Stimulated activated CD8-positive, alpha-beta memory T cell treated with anti-CD3 and anti-CD28 coated beads, Interleukin-7, amount 100 ng/mL, for 24 hours (primary cell): Measurements from ENCODE around the gene B4GALT5.
"Not testable (repeated sequence)": the region's sequence is repeated elsewhere in the genome, so short reads cannot be mapped to it uniquely, and the experiment has no call there.

Source experiments
- DNase-seq: peaks from one replicate; pipeline ENCODE4 v3.0.0-alpha.2; 2020; ENCODE audit warnings: low read depth

The B4GALT5 gene

DNA sequence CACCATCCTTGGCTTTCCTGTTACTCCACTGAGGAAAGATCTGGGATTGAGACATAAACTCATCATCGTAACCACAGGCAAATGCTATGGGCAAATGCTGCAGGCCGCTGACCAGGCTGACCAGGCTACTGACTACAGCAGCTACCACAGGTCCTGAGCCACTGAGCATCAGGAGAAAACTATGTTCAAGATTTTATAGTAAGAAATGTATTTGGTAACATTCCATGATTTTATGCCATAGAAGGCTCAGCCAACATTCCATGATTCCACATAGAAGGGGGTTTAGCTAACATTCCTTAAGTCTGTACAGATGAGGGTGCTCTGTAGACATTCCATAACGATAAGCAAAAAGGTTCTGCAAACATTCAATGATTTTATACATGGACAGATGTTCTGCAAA lies 16.1 kb upstream of the B4GALT5 start:
- no peak for DNase-seq

DNA sequence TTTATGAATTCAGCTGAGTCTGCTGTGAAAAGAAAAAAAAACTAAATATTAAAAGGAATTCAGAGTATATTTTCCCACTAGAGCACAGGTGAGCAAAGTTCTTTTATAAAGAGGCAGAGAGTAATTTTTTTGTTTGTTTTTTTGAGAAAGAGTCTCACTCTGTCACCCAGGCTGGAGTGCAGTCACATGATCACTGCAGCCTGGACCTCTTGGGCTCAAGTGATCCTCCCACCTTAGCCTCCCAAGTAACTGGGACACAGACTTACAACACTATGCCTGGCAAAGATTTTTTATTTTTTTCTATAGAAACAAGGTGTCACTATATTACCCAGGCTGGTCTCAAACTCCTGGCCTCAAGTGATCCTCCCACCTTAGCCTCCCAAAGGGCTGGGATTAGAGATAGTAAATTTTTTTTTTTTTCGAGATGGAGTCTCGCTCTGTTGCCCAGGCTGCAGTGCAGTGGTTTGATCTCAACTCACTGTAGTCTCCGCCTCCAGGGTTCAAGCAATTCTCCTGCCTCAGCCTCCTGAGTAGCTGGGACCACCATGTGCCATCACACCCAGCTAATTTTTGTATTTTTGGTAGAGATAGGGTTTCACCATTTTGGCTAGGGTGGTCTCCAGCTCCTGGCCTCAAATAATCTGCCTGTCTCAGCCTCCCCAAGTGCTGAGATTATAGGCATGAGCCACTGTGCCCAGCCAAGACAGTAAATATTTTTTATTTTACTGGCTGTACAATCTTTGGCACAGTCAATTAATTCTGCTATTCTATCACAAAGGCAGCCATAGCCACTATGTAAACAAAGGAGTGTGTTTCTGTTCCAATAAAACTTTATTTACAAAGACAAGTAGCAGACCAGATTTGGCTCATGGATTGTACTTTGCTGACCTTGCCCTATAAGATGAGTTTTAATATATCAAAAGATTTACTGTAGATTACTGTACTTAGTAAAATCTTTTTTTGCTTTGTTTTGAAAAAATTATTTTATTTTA lies 14.5 kb upstream of the B4GALT5 start:
- no peak for DNase-seq

DNA sequence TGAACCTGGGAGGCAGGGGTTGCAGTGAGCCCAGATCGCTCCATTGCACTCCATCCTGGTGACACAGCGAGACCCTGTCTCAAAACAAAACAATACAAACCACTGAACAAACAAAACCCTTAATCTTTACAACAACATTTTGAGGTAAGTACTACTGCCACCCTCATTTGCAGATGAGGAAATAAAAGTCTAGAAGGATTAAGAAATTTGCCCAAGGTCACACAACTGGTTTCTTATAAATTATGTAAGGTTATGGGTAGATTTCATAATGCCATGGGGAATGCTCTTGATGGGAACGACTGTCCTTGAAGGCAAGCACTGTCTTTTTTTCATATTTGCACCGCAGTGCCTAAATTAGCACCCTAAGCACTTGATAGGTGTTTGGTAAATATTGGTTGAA lies 13.8 kb upstream of the B4GALT5 start:
- no peak for DNase-seq

DNA sequence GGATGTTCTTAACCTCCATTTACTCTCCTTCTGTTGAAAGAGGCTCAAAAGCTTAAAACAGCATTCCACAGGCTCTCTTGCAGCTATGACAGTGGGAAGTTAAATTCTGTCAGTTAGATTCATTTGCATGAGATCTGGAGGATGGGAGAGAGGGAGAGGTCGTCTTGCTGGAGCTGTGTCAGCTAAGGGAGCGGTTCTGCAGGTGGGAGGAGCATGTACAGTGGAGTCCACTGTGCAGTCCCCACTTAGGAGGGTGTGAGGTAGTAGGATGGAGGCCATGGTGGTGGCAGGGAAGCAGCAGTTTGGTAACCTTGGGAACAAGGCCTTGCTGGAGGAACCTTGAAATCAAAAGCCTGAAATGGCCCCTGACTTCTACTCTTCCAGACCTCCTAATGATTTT lies 12.0 kb upstream of the B4GALT5 start:
- no peak for DNase-seq

DNA sequence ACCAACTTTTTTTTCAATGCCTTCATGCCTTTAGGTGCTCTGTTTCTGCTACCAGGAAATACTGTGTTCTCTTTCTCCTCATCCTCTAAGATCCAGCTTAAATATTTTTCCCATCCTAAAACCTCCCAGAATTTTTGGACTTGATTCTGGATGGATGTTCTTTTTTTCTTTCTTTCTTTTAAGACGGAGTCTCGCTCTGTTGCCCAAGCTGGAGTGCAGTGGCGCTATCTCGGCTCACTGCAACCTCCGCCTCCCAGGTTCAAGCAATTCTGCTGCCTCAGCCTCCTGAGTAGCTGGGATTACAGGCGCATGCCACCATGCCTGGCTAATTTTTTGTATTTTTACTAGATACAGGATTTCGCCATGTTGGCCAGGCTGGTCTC lies 11.5 kb upstream of the B4GALT5 start:
- not testable (repeated sequence) for DNase-seq

DNA sequence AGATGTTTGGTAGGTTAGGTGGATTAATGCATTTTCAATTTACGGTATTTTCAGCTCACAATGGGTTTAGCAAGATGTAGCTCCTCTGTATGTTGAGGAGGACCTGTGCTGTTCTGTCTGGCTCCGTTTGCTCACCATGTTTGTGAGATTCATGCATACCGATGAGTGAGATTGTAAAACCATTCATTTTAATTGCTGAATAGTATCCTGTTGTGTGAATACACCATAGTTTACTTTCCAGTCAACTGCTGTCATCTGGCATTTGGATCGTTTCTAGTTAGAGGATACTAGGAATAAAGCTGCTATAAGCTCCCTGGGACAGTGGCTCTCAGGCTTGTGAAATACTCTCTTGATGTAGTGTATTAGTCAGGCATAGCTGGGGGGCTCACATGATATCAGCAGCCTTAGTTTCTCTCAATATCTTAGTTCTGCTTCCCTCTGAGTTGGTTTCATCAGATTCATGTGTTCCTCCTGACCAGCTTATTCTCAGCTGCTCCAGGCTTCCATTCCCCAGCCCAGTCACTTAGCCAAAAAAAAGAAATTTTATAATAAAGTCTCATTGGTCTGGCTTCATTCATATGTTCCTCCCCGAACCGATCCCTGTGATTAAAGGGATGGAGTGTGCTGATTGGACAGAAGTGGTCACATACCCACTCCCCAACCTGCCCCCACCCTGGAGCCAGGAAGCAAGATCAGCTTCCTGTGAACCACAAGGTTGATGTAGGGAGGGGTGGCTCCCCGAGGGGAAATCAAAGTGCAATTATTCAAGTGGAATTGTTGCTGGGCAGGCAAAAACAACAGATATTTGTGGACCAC lies 10.9 kb upstream of the B4GALT5 start:
- no peak for DNase-seq

DNA sequence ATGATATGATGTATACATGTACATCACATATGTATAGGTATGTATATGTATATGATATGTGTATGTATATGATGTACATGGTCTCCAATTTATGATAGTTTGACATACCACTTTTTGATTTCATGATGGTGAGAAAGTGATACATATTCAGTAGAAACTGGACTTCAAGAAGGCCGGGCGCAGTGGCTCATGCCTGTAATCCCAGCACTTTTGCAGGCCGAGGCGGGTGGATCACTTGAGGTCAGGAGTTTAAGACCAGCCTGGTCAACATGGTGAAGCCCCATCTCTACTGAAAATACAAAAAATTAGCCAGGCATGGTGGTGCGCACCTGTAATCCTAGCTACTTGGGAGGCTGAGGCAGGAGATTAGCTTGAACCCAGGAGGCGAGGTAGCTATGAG lies 10.1 kb upstream of the B4GALT5 start:
- not testable (repeated sequence) for DNase-seq

DNA sequence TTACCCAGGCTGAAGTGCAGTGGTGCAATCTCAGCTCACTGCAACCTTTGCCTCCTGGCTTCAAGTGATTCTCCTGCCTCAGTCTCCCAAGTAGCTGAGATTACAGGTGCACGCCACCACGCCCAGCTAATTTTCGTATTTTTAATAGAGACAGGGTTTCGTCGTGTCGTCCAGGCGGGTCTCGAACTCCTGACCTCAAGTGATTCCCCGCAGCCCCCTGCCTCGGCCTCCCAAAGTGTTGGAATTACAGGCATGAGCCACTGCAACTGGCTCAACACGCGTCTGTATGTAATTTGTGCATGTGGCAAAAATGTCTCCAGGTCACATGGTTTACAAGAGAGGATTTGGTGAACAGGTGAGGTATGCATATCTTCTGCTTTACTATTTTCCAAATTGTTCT lies 7.6 kb upstream of the B4GALT5 start:
- not testable (repeated sequence) for DNase-seq

DNA sequence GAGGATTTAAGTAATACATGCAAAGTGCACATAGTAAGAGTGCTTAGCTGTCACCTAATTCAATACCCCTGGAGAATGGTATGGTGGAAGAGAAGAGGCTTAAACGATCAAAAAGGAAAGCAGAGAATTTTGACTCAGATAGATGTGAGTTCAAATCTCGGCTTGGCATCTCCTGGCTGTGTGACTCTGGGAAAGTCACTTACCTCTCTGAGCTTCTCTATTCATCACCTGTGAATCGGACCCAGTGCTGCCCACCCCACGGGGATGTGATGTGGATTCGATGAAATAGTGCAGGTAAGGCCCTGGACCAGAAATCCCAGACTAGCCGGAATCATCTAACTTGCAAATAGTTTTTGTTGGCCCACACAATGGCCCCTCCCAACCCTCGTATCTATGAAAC lies 1.8 kb upstream of the B4GALT5 start:
- DNase-seq, result no peak

DNA sequence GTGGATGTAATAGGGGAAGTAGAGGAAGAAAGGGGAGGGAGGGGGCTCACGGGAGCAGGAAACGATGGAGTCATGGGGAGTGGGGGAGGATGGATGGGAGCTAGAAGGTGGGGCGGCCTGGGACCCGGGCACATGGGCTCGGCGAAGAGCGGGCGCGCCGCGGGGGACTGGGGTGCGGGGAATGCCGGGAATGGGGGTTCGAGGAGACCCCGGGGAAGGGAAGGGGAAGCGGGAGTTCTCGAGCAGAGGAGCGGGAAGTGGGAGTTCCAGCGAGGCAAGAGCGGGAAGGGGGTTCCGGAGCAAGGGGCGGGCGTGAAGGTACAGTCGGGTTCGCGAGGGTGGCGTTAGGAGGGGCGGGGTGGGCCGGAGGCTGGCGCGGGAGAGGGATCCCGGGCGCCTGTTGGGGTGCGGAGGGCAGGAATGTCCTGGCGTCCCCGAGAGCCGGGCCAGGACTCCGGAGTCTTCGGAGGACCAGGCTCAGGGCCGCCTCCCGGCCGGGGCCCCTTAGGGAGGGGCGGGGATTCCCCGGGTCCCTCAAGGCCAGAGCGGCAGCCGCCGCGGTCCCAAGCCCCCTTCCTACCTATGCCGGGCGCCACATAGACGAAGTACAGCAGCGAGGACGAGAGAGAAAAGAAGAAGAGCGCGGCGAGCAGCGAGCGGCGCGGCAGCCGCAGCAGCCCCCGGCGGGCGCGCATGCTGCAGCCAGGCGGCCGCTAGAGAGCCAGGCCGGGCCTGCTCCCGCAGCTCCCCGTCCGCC lies 504 bp downstream of the B4GALT5 start:
- DNase-seq, result no peak

DNA sequence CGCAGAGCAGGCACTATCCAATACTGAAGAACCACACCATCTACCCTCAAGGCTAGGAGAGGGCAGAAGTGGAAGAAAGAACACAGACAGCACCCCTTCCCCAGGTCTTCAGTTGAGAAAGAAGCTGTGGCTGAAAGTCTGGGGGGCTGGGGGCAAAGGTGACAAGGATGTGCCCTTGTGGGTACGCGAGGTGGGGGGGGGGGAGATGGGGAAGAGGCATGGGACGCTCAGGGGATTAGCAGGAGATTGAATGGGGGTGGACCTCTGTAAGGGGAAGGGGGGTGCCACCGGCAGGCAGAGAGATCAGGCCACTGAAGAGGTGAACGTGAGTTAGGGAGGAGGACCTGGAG lies 1.1 kb downstream of the B4GALT5 start:
- DNase-seq, result no peak

DNA sequence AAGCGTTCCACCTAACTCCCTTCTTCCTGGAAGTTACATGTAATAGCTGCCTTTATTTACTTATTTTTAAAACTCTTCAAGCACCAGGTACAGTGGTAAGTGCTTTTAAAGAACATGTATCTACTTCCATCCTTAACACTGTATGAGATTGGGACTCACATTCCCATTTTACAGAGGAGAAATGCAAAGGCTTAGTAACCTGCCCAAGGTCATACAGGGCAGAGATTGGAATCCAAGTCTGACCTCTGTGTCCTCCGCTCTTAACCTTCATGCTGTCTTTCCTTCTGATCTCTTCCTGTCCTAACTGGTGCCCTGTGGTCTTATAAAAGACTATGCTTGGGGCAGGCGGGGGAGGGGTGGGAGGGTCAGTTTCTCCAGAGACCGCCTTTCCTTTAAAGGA lies 1.6 kb downstream of the B4GALT5 start:
- no peak for DNase-seq

DNA sequence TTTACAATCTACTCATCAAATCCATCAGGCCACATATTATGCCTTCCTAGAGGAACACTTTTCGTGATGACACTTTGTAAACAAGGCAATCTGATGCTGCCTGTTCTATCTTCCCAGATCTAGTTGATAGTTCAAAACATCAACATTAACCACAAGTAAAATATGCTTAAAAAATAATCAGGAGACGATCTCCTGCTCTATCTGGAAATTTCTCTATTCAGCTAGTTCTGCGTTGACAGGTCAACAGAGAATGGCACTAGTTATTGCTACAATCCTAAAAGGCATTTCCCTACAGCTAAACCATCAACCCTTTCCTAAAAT lies 2.1 kb downstream of the B4GALT5 start:
- no peak for DNase-seq

DNA sequence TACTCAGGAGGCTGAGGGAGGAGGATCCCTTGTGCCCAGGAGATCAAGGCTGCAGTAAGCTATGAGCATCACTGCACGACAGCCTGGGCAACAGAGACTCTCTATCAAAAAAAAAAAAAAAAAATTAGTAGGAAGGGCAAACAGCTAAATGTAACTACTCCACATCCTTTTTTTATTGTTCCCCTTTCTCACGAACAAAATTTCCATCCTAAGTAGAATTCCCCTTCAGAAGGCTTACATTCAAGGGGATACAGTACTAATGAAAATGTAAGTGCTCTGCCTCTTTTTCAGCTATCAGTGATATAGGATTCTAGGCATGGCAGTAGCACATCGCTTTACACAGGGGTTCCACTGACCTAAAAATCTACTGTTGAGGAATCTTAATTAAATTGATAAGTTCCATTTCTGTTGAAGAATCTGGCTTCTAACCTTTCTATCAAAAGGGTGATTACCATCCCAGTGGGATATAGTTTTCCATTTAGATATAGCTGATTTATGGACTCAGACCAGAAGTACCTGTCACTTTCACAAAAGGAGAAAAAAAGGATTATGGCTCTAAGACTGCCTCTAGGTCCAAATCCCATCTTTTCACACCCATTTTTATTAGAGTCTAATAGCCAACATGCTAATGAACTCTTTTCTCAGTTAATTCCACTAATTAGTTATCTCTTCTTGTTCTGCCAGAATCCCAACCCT lies 2.6 kb downstream of the B4GALT5 start:
- no peak for DNase-seq

DNA sequence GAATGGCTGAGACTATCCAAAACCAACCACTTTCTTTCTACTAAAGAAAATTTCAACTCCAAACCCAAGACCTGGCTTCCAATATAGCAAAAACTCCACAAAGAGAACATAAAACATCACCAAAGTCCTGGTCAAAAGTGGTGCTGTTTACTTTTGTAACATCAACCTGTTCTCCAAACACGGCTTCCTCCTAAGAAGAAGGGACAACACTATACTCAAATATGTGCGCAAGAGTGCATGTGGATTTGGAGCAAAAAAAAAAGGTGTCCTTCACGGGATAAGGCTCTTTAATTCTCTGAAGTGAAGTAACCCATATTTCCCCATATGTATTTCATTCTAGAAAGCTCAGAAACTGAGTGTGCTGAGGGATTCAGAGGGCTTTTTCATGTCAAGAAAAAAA lies 6.6 kb downstream of the B4GALT5 start:
- no peak for DNase-seq

DNA sequence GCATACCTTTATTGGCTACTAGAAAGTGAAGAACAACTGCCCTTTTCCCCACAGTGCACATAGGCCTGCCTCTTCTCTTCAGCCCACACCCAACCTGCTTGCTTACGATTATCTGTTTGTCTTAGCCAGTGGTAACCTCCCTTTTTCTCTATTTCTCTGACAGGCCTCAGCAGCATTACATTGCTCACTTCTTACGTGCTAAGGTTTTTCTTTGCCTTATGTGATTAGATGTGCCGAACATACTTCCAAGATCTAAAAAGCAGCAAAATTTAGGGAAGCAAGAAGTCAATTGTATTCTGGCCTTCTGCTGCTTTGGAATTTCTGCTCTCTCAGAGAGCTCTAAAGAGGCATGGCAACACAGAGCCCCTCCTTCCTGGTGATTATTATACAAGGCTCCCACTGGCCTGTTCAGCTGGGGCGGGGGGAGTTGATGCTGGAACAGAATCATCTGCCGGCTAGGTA lies 7.0 kb downstream of the B4GALT5 start:
- no peak for DNase-seq

DNA sequence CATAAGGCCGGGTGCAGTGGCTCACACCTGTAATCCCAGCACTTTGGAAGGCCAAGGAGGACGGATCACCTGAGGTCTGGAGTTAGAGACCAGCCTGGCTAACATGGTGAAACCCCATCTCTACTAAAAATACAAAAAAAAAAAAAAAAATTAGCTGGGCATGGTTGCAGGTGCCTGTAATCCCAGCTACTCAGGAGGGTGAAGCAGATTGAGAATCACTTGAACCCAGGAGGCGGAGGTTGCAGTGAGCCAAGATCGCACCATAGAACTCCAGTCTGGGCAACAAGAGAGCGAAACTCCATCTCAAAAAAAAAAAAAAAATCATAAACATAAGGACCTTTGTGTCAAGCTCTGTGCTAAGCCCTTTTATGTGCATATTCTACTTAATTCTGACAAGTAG lies 7.8 kb downstream of the B4GALT5 start:
- not testable (repeated sequence) for DNase-seq

DNA sequence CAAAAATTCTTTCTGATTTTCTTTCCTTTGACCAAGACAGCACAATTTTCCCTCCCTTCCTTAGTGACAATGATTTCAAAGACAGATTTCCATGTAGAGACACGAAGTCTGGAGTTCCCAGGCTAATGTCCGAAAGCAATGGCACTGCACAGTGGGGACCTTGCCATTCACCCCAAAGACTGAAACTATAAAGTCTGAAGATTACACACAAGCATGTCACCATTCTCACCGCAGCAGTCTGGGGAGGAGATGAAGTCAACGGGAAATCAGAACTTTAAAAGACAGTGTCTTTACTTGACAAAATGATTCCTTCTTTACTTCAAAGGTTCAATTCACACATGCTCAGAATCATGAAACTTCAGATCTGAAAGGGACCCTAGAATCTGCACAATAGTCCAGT lies 8.3 kb downstream of the B4GALT5 start:
- DNase-seq, result no peak

DNA sequence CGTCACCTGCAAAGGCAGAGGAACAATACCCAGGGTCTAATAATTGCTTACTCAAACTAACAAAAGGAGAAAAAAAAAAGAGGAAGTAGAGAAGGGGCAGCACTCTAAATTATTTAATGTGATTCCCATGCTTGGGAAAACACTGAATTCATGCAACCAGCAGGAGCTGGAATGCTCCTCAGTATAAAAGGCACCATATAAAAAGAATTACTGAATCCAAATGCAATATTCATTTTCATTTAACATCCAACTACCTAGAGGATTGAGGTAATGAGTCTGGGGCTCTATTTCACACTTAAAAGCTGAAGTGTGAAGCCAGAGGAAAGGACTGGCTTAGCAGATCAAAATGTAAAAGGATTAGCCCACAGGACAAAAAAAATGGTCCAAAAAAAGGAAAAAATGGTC lies 8.7 kb downstream of the B4GALT5 start:
- no peak for DNase-seq

DNA sequence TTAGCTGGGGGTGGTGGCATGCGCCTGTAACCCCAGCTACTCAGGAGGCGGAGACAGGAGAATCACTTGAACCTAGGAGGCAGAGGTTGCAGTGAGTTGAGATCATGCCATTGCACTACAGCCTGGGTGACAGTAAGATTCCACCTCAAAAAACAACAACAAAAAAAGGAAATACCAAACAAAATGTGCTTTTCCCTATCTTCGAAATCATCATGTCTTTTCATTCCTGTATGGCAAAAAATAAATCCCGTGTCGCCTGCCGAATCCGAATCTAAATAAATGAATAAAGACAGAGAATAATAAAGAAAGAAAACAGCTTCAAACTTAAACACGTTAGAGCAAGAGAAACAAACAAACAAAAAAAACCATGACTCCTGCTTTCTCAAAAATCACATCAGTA lies 11.8 kb downstream of the B4GALT5 start:
- no peak for DNase-seq

DNA sequence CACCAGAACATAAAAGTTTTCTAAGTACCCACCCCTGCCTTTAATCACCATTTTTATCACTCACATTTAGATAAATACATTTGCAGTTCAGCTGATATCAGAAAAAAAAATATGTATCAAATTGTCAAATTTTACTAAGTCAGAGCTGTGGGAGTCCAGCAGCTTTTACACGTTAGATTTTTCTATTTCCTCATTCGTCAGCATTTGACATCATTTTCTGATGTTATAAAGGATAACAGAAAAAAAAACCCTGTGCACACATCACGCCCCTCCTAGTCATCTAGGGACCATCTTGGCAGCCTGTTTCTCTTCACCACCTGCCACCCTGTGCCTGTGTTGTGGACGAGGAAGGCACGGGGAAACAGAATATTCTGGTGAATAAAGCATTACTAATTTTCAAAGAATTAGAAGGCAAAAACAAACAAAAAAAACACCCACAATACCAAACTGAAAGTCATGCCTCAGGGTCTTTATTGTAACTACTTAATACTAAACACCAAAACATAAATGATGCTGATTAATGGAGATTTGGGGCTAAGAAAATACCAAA lies 12.4 kb downstream of the B4GALT5 start:
- DNase-seq, result no peak
